K562 (cell line): ENCODE results near the gene PSRC1. TPM values are rescaled to one million over a fixed set of nuclear protein-coding genes. Genes with fewer than 3 reads are reported as not detected.
A peak's percentile ranks its signal among the peaks of the same experiment; 100 is the strongest.

Source experiments
- GABPB1 ChIP-seq: sonication (generic); formaldehyde crosslinking; IDR thresholded peaks from 2 replicates; pipeline ENCODE4 v1.8.0; 2022; ENCODE audit warnings: mild to moderate bottlenecking, missing genetic modification reagents
- HIVEP1 ChIP-seq: fragments of 250-450 bp; sonication (Bioruptor Pico); IDR thresholded peaks from 2 replicates; pipeline ENCODE4 v1.4.0; 2020; ENCODE audit warnings: mild to moderate bottlenecking
- KLF16 ChIP-seq: IDR thresholded peaks from 2 replicates; pipeline ENCODE4 v1.6.1; 2016; ENCODE audit warnings: antibody characterized with exemption
- SOX6 ChIP-seq: fragments of 450-650 bp; IDR thresholded peaks from 2 replicates; pipeline ENCODE4 v1.6.1; 2014; ENCODE audit warnings: mild to moderate bottlenecking
- SREBF2 ChIP-seq: sonication (generic); formaldehyde crosslinking; IDR thresholded peaks from 2 replicates; pipeline ENCODE4 v1.4.0; 2020; ENCODE audit warnings: mild to moderate bottlenecking, missing genetic modification reagents
- ZNF3 ChIP-seq: fragments of 250-450 bp; sonication (Bioruptor Pico); IDR thresholded peaks from 2 replicates; pipeline ENCODE4 v1.5.0; 2021; ENCODE audit warnings: mild to moderate bottlenecking, moderate library complexity
- polyA plus RNA-seq, 8 experiments: library from polyadenylated mRNA; depleted of rRNA in 4 of 8; stranded (reverse) in 5 of 8; unstranded in 3 of 8; fragments of >200 nt; fragmentation: Nextera tagmentation in 2 of 8; fragmentation: Illumina TruSeq in 1 of 8; extraction: Ambion mirVana in 2 of 8; extraction: Trizol in 1 of 8; gene quantifications; 2 replicates each; pipeline versions ENCODE4 v1.2.1 to v1.2.3, GENCODE V29; 2011 to 2014; ENCODE audit warnings: inconsistent platforms in 1 of 8, missing spikeins in 1 of 8
- total RNA-seq, 7 experiments: library from RNA; depleted of rRNA in 6 of 7; stranded (reverse); fragments of >200 nt in 6 of 7; fragmentation: Illumina TruSeq in 2 of 7; extraction: Trizol in 2 of 7; gene quantifications; 2 replicates each; pipeline versions ENCODE4 v1.2.1 to v1.2.3, GENCODE V29; 2011 to 2021; ENCODE audit warnings: low replicate concordance in 1 of 7
- TF ChIP-seq, protein P1 (sequence below), 3 experiments: fragments of 200-800 bp in 1 of 3; fragments of 250-450 bp in 1 of 3; fragments of 450-650 bp in 1 of 3; sonication (Bioruptor Pico) in 1 of 3; sonication (Bioruptor generic) in 1 of 3; formaldehyde crosslinking in 1 of 3; IDR thresholded peaks; 2 replicates each; pipeline versions ENCODE4 v1.6.1 to v1.8.0; 2016 to 2022; ENCODE audit warnings: mild to moderate bottlenecking in 2 of 3, missing genetic modification characterization in 2 of 3, missing compliant biosample characterization in 1 of 3, moderate library complexity in 1 of 3
- TF ChIP-seq, protein P2 (sequence below): fragments of 250-450 bp; sonication (Bioruptor Pico); IDR thresholded peaks from 2 replicates; pipeline ENCODE4 v1.9.0; 2021; ENCODE audit warnings: mild to moderate bottlenecking, inconsistent platforms
- TF ChIP-seq, protein P3 (sequence below), 2 experiments: IDR thresholded peaks; 2 replicates each; pipeline ENCODE4 v1.6.1; 2012; ENCODE audit warnings: improper control_type of control experiment in 2 of 2, low read depth in 2 of 2, low read length in 2 of 2, borderline replicate concordance in 1 of 2
- TF ChIP-seq, protein P4 (sequence below): fragments of 250-450 bp; sonication (Bioruptor Pico); IDR thresholded peaks from 2 replicates; pipeline ENCODE4 v1.6.1; 2021; ENCODE audit warnings: mild to moderate bottlenecking

Gene PSRC1
- total and polyA plus RNA-seq, 9 of the 15 experiments (the other 6 are each of a cell fraction or from before 2014, with no cell fraction given) = 6.5 to 65.2 (median 39.3) TPM

DNA sequence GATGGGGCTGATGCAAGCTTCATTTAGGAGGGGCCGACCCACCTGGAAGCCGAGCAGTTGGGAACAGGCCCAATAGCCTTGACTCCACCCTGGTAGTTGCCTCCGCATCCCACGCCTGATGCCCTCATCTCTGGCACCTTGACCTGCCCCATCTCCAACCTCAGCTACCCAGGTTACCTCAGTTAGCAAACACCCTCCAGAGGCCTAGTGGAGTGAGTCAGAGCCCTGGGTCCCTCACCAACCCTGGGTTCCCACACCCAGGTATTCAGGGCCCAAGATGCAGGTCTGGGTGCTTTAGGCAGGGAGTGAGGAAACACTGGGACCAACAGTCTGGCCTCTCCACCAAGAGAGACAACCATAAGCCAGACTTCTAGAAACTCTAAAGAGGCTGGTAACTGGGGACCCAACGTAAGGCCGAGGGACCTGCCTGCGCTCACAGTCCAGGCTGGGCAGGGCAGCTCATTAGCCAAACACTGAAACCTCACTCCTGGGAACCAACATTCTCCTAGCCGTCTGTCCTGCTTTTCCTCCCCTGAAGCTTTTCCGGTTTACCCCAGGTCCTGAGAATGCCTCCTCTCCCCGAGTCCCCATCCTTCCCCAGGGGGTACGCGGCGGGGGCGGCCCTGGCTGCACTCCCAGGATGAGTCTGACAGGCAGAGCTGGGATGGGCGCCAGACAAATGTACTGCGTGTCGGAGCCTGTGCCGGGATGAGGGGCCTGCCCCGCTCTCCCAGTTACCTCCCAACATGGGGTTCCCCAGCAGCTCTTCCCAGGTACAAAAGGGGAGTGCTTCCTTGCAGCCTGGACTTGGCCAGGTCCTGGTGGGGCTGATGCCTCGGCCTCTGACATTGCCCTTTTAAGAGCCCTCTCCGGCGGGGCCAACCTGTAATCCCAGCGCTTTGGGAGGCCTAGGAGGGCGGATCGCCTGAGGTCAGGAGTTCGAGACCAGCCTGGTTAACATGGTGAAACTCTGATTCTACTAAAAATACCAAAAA lies 42.5 kb downstream of the PSRC1 start (continued):
- TF ChIP-seq ZNF3 (peak; percentile 75), KLF16 (no peak), SOX6 (0 out of 2 replicates have a peak, but pooled peaks have one; percentile 22), GABPB1 (CRISPR knock-in tag) (0 out of 2 replicates have a peak, but pooled peaks have one; percentile 37), HIVEP1 (CRISPR knock-in tag) (no peak), SREBF2 (CRISPR knock-in tag) (no peak)
- TF ChIP-seq, protein P1, sequence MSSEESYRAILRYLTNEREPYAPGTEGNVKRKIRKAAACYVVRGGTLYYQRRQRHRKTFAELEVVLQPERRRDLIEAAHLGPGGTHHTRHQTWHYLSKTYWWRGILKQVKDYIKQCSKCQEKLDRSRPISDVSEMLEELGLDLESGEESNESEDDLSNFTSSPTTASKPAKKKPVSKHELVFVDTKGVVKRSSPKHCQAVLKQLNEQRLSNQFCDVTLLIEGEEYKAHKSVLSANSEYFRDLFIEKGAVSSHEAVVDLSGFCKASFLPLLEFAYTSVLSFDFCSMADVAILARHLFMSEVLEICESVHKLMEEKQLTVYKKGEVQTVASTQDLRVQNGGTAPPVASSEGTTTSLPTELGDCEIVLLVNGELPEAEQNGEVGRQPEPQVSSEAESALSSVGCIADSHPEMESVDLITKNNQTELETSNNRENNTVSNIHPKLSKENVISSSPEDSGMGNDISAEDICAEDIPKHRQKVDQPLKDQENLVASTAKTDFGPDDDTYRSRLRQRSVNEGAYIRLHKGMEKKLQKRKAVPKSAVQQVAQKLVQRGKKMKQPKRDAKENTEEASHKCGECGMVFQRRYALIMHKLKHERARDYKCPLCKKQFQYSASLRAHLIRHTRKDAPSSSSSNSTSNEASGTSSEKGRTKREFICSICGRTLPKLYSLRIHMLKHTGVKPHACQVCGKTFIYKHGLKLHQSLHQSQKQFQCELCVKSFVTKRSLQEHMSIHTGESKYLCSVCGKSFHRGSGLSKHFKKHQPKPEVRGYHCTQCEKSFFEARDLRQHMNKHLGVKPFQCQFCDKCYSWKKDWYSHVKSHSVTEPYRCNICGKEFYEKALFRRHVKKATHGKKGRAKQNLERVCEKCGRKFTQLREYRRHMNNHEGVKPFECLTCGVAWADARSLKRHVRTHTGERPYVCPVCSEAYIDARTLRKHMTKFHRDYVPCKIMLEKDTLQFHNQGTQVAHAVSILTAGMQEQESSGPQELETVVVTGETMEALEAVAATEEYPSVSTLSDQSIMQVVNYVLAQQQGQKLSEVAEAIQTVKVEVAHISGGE (CRISPR knock-in tag; IDR thresholded peaks at IDR 0.05) = peak in 1 of 3 experiments; percentile 81; a peak in 1 of 6 replicates
- TF ChIP-seq, protein P2, sequence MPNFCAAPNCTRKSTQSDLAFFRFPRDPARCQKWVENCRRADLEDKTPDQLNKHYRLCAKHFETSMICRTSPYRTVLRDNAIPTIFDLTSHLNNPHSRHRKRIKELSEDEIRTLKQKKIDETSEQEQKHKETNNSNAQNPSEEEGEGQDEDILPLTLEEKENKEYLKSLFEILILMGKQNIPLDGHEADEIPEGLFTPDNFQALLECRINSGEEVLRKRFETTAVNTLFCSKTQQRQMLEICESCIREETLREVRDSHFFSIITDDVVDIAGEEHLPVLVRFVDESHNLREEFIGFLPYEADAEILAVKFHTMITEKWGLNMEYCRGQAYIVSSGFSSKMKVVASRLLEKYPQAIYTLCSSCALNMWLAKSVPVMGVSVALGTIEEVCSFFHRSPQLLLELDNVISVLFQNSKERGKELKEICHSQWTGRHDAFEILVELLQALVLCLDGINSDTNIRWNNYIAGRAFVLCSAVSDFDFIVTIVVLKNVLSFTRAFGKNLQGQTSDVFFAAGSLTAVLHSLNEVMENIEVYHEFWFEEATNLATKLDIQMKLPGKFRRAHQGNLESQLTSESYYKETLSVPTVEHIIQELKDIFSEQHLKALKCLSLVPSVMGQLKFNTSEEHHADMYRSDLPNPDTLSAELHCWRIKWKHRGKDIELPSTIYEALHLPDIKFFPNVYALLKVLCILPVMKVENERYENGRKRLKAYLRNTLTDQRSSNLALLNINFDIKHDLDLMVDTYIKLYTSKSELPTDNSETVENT (CRISPR knock-in tag) = no peak
- TF ChIP-seq, protein P3, sequence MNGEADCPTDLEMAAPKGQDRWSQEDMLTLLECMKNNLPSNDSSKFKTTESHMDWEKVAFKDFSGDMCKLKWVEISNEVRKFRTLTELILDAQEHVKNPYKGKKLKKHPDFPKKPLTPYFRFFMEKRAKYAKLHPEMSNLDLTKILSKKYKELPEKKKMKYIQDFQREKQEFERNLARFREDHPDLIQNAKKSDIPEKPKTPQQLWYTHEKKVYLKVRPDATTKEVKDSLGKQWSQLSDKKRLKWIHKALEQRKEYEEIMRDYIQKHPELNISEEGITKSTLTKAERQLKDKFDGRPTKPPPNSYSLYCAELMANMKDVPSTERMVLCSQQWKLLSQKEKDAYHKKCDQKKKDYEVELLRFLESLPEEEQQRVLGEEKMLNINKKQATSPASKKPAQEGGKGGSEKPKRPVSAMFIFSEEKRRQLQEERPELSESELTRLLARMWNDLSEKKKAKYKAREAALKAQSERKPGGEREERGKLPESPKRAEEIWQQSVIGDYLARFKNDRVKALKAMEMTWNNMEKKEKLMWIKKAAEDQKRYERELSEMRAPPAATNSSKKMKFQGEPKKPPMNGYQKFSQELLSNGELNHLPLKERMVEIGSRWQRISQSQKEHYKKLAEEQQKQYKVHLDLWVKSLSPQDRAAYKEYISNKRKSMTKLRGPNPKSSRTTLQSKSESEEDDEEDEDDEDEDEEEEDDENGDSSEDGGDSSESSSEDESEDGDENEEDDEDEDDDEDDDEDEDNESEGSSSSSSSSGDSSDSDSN (IDR thresholded peaks at IDR 0.05; ENCODE audit: borderline replicate concordance in 1 of 2, low read depth in 2 of 2, low read length in 2 of 2) = no peak
- TF ChIP-seq, protein P4, sequence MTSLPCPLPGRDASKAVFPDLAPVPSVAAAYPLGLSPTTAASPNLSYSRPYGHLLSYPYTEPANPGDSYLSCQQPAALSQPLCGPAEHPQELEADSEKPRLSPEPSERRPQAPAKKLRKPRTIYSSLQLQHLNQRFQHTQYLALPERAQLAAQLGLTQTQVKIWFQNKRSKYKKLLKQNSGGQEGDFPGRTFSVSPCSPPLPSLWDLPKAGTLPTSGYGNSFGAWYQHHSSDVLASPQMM (CRISPR knock-in tag) = no peak
